ENCODE results near the gene HADHB. TPM values are rescaled to one million over a fixed set of nuclear protein-coding genes. Genes with fewer than 3 reads are reported as not detected.
A peak's percentile ranks its signal among the peaks of the same experiment; 100 is the strongest.
"Not testable (repeated sequence)": the region's sequence is repeated elsewhere in the genome, so short reads cannot be mapped to it uniquely, and the experiment has no call there.

The HADHB gene
- total RNA-seq, 1 donor from 2014 or later, result 66.5 TPM

- Mint-ChIP-seq H3K4me1 (peaks cover 2% of the 10 kb centered on the region), H3K36me3 (ENCODE audit: low read depth) (no peaks in the 10 kb centered on the region), H3K9me3 (no peaks in the 10 kb centered on the region), H3K27ac (ENCODE audit: unreplicated experiment) (no peak overlapping the region), H3K27me3 (ENCODE audit: low read depth) (peaks cover 6% of the 10 kb centered on the region), H3K4me3 (no peak overlapping the region)
- TF ChIP-seq CTCF (conservative IDR thresholded peaks at IDR 0.05), result no peak
- DNase-seq (ENCODE audit: low read depth, low spot score), result no peak
Measured at GRCh38 chr2:26324903-26325302, 80.2 kb downstream of the HADHB start.

- Mint-ChIP-seq H3K36me3 (ENCODE audit: low read depth) (no peaks in the 10 kb centered on the region), H3K27me3 (ENCODE audit: low read depth) (peaks cover 6% of the 10 kb centered on the region), H3K9me3 (no peaks in the 10 kb centered on the region), H3K4me1 (peaks cover 5% of the 10 kb centered on the region), H3K4me3 (no peak overlapping the region), H3K27ac (ENCODE audit: unreplicated experiment) (no peak overlapping the region)
- TF ChIP-seq CTCF (conservative IDR thresholded peaks at IDR 0.05), result no peak
- DNase-seq (ENCODE audit: low read depth, low spot score), result no peak
Measured at GRCh38 chr2:26325851-26326250, 81.1 kb downstream of the HADHB start.

- no peaks in the 10 kb centered on the region for H3K36me3 Mint-ChIP-seq (ENCODE audit: low read depth)
- no peak for DNase-seq (ENCODE audit: low read depth, low spot score)
- H3K27me3 Mint-ChIP-seq (ENCODE audit: low read depth), result peaks cover 6% of the 10 kb centered on the region
- H3K27ac Mint-ChIP-seq (ENCODE audit: unreplicated experiment), result no peak overlapping the region
- H3K9me3 Mint-ChIP-seq, result no peaks in the 10 kb centered on the region
- H3K4me3 Mint-ChIP-seq, result no peak overlapping the region
- TF ChIP-seq CTCF (conservative IDR thresholded peaks at IDR 0.05), result no peak
- H3K4me1 Mint-ChIP-seq, result peaks cover 5% of the 10 kb centered on the region
Measured at GRCh38 chr2:26326514-26326913, 81.8 kb downstream of the HADHB start.

- TF ChIP-seq CTCF (conservative IDR thresholded peaks at IDR 0.05), result no peak
- Mint-ChIP-seq H3K36me3 (ENCODE audit: low read depth) (no peaks in the 10 kb centered on the region), H3K27me3 (ENCODE audit: low read depth) (peaks cover 6% of the 10 kb centered on the region), H3K4me3 (no peak overlapping the region), H3K27ac (ENCODE audit: unreplicated experiment) (no peak overlapping the region), H3K4me1 (peaks cover 5% of the 10 kb centered on the region), H3K9me3 (no peaks in the 10 kb centered on the region)
- DNase-seq (ENCODE audit: low read depth, low spot score), result no peak
Measured at GRCh38 chr2:26327291-26328272, 82.8 kb downstream of the HADHB start.

GRCh38 chr2:26329083-26329482 is 84.3 kb downstream of the HADHB start:
- H3K27ac Mint-ChIP-seq (ENCODE audit: unreplicated experiment), result not testable (repeated sequence)

GRCh38 chr2:26330114-26330549 is 85.4 kb downstream of the HADHB start:
- DNase-seq (ENCODE audit: low read depth, low spot score), result peak; percentile 80
- no peaks in the 10 kb centered on the region for H3K36me3 Mint-ChIP-seq (ENCODE audit: low read depth)
- peaks cover 11% of the 10 kb centered on the region for H3K27me3 Mint-ChIP-seq (ENCODE audit: low read depth)
- peak; percentile 91 for TF ChIP-seq CTCF (conservative IDR thresholded peaks at IDR 0.05)
- no peak overlapping the region for H3K4me3 Mint-ChIP-seq
- H3K4me1 Mint-ChIP-seq, result peaks cover 5% of the 10 kb centered on the region
- H3K9me3 Mint-ChIP-seq, result no peaks in the 10 kb centered on the region
- no peak overlapping the region for H3K27ac Mint-ChIP-seq (ENCODE audit: unreplicated experiment)

More at GRCh38 chr2:26329083-26329482, 84.3 kb downstream of the HADHB start:
- H3K4me1 Mint-ChIP-seq; H3K36me3 Mint-ChIP-seq (ENCODE audit: low read depth); H3K9me3 Mint-ChIP-seq; H3K4me3 Mint-ChIP-seq; DNase-seq (ENCODE audit: low read depth, low spot score); H3K27me3 Mint-ChIP-seq (ENCODE audit: low read depth): not testable (repeated sequence)
